Measurements from ENCODE around the gene BBS9.

DNA sequence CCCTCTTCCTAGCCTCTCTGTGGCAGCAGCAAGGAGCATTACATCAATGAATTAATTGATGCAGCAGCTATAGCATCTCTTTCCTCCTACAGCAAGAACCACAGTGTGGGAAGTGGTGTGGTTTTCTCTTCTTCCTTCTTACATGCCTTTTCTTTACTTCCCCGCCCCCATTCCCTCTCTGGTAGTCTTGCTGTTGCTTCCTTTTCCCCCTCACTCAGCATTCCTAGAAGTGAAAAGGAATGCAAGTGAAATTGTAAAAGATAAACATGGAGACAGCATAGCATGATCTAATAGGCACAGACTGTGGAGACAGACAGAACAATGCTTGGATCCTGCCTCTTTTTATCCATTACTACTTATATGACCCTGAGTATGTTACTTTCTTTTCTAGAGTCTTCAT lies 405.5 kb downstream of the BBS9 start:
- TF ChIP-seq, protein P1, sequence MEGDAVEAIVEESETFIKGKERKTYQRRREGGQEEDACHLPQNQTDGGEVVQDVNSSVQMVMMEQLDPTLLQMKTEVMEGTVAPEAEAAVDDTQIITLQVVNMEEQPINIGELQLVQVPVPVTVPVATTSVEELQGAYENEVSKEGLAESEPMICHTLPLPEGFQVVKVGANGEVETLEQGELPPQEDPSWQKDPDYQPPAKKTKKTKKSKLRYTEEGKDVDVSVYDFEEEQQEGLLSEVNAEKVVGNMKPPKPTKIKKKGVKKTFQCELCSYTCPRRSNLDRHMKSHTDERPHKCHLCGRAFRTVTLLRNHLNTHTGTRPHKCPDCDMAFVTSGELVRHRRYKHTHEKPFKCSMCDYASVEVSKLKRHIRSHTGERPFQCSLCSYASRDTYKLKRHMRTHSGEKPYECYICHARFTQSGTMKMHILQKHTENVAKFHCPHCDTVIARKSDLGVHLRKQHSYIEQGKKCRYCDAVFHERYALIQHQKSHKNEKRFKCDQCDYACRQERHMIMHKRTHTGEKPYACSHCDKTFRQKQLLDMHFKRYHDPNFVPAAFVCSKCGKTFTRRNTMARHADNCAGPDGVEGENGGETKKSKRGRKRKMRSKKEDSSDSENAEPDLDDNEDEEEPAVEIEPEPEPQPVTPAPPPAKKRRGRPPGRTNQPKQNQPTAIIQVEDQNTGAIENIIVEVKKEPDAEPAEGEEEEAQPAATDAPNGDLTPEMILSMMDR (IDR thresholded peaks at IDR 0.05; ENCODE audit: low read depth, low read length), result no peak
- TF ChIP-seq EZH2phosphoT487 (IDR thresholded peaks at IDR 0.05; ENCODE audit: low read depth), result no peak

All from OCI-LY3 (cell line).